Epithelial cell of esophagus (primary cell): ENCODE data around the gene TMEM151B.

ENCODE experiments used
- DNase-seq: peaks from one replicate; pipeline ENCODE4 v3.0.0; 2010; ENCODE audit warnings: low read depth
- H3K4me3 ChIP-seq: 2 replicates; pipeline ENCODE4 v1.5.1; 2011; ENCODE audit warnings: mild to moderate bottlenecking, low read length, control low read depth
- CTCF ChIP-seq: IDR thresholded peaks from 2 replicates; pipeline ENCODE4 v1.5.1; 2011; ENCODE audit warnings: low read depth, mild to moderate bottlenecking, low read length, control low read depth, inconsistent platforms; ENCODE audit not compliant: insufficient read depth; ENCODE audit errors: missing control alignments

The TMEM151B gene

GRCh38 chr6:44258325-44258863 lies 11.9 kb upstream of the TMEM151B start:
- no peak for TF ChIP-seq CTCF
- no peak for DNase-seq
- no peak overlapping the region for H3K4me3 ChIP-seq

GRCh38 chr6:44258921-44259320 lies 11.3 kb upstream of the TMEM151B start:
- no peak for TF ChIP-seq CTCF
- no peak overlapping the region for H3K4me3 ChIP-seq
- no peak for DNase-seq

DNA sequence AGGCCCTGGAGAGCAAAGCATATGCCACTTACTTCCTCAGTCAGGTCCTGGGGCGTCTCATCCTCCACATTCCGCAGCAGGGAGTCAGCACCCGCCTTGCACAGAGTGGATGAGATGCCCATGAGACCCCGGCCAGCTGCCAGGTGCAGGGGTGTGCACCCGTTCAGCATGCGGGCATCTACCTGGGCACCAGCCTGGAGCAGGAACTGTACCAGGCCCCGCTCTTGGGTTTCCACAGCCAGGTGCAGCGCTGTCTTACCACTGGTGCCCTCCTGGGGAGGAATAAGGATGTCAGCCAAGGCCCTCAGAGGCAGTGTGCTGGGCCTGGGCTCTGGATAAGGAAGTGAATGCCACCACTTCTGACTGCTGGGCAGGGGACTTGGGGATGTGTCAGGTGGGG lies 10.2 kb upstream of the TMEM151B start:
- DNase-seq: no peak
- no peak overlapping the region for H3K4me3 ChIP-seq
- no peak for TF ChIP-seq CTCF

DNA sequence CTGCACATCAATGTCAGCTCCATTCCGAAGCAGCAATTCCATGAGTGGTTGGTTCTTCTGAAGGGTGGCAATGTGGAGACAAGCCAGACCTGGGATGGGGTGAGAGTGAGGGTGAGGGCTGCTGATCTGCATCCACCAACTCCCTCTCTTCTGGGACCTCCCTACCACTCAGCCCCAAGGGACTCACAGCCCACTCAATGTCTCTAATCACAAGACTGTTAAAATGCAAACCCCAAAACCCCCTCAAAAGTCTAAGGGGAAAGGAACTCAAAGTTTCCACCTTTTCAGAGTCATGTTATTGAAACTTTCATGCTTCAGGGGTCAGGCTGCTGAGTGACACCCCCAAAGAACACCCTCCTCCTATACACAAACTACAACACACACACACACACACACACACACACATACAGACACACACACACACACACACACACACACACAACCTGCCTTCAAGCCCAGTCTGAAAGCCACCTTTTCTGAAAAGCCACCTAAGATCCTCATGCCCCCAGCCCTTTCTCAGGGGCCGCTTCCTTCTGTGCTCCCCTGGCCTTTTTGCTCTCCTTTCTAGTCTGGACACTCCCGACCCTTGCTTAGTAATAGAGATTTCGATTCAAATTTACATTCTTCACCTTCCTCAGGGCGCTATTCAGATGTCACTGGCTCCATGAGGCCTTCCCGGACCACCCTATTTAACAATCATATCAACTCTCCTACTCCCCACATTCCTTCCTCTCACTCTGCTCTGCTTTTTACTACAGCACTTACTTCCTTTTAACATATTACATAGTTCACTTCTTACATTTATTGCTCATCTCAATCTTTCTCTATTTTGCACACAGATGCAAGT lies 9.6 kb upstream of the TMEM151B start:
- DNase-seq: no peak
- no peak for TF ChIP-seq CTCF
- H3K4me3 ChIP-seq: no peak overlapping the region

DNA sequence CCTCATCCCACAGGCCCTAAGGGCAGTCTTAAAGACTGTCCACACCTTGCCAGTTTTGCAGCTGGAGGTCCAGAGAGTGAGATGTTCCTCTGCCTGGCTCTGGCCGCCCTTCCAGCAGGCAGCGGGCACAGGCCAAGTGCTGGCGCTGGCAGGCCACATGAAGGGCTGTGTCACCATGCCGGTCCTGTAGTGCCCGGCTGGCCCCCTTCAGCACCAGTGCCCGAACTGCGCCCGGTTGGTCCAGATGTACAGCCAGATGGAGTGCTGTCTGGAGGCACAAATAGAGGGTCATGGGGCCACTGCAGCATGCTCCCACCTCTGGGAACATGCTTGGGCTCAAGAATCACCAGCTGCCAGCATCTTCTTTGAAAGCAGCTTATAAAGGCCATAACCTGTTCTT lies 8.7 kb upstream of the TMEM151B start:
- no peak overlapping the region for H3K4me3 ChIP-seq
- TF ChIP-seq CTCF: no peak
- no peak for DNase-seq

DNA sequence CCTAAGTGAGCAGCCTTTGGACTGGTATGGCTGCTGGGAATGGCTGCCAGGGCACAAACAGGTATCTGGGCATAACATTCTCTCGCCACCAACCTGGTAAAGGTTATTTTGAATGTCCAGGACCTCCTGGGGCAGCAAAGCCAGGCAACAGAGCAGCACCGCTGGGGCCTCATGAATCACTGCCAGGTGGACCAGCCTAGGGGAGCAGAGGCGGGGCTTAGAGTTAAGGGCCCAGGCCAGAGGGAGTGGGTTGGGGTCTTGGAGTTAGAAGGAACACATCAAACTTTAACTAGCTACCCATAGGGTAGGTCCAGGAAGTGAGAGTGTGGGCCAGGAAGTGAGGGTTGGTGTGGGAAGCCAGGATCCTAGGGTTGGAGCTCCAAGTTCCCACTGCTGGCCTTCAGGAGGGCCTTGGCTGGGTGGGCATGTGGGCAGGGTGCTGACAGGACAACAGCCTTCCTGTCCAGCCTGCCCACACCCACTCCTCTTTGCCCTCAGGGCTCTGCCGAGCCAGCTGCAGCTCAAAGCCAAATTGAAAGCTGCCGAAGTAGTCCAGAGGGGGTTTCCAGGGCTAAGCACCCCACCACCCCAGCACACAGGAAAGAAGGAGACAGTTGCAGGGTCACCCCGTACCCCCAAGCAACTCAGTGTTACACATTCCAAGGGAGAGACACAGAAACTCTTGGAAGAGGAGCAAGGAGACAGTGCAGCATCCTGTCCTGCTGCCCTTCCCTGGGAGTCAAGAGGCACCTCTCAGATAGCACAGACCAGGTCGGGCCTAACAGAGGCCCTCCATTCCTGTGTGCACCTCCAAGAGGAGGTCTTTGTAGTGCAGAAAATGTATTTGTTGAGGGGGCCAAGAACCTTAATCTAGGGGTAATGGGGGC lies 7.5 kb upstream of the TMEM151B start:
- no peak for DNase-seq
- H3K4me3 ChIP-seq: no peak overlapping the region
- no peak for TF ChIP-seq CTCF
